HepG2 (cell line): Measurements from ENCODE around the gene LGALS1. TPM values are rescaled to one million over a fixed set of nuclear protein-coding genes. Genes with fewer than 3 reads are reported as not detected.

Experiments
- AGO2 ChIP-seq: fragments of 200-400 bp; formaldehyde crosslinking; optimal IDR thresholded peaks from 2 replicates; pipeline ENCODE3; 2017; ENCODE audit warnings: mild to moderate bottlenecking, low read depth, low read length, moderate library complexity
- CHD4 ChIP-seq: fragments of 200-600 bp; sonication (generic); IDR thresholded peaks from 2 replicates; pipeline ENCODE4 v1.7.0; 2017; ENCODE audit warnings: mild to moderate bottlenecking, low read length, borderline replicate concordance
- ETV6 ChIP-seq: sonication (generic); formaldehyde crosslinking; conservative IDR thresholded peaks from 2 replicates; pipeline ENCODE4 v1.4.0; 2020; ENCODE audit warnings: missing genetic modification reagents
- HIVEP1 ChIP-seq: sonication (generic); formaldehyde crosslinking; IDR thresholded peaks from 2 replicates; pipeline ENCODE4 v1.4.0; 2020; ENCODE audit warnings: mild to moderate bottlenecking, missing genetic modification reagents
- KLF12 ChIP-seq: sonication (generic); formaldehyde crosslinking; IDR thresholded peaks from 2 replicates; pipeline ENCODE4 v1.4.0; 2020; ENCODE audit warnings: missing genetic modification reagents, borderline replicate concordance
- SALL1 ChIP-seq: sonication (generic); formaldehyde crosslinking; IDR thresholded peaks from 2 replicates; pipeline ENCODE4 v1.8.0; 2022; ENCODE audit warnings: mild to moderate bottlenecking, missing genetic modification reagents
- SNAPC2 ChIP-seq: sonication (generic); formaldehyde crosslinking; IDR thresholded peaks from 2 replicates; pipeline ENCODE4 v1.8.1; 2022; ENCODE audit warnings: mild to moderate bottlenecking, missing genetic modification reagents
- SP5 ChIP-seq: IDR thresholded peaks from 2 replicates; pipeline ENCODE4 v1.6.1; 2016; ENCODE audit warnings: low read depth, borderline replicate concordance
- YY1 ChIP-seq: IDR thresholded peaks from 2 replicates; pipeline ENCODE4 v1.6.1; 2011; ENCODE audit warnings: low read length, low read depth, moderate library complexity, mild to moderate bottlenecking; ENCODE audit not compliant: insufficient read depth, insufficient replicate concordance
- ZBTB40 ChIP-seq, 2 experiments: fragments of 450-650 bp in 1 of 2; sonication (generic) in 1 of 2; formaldehyde crosslinking in 1 of 2; IDR thresholded peaks; 2 replicates each; pipeline versions ENCODE4 v1.6.1 to v1.8.0; 2016 to 2022; ENCODE audit warnings: antibody characterized with exemption in 1 of 2, mild to moderate bottlenecking in 1 of 2, missing genetic modification reagents in 1 of 2
- ZBTB7B ChIP-seq: sonication (generic); formaldehyde crosslinking; IDR thresholded peaks from 2 replicates; pipeline ENCODE4 v1.4.0; 2020; ENCODE audit warnings: missing genetic modification reagents
- ZFX ChIP-seq: sonication (generic); formaldehyde crosslinking; IDR thresholded peaks from 2 replicates; pipeline ENCODE4 v1.4.0; 2020; ENCODE audit warnings: mild to moderate bottlenecking, low read depth, missing genetic modification reagents, moderate library complexity
- ZNF768 ChIP-seq: sonication (generic); formaldehyde crosslinking; IDR thresholded peaks from 2 replicates; pipeline ENCODE4 v1.4.0; 2020; ENCODE audit warnings: missing genetic modification reagents
- polyA plus RNA-seq, 8 experiments: library from polyadenylated mRNA; depleted of rRNA in 3 of 8; stranded (reverse) in 7 of 8; unstranded in 1 of 8; fragments of >200 nt; fragmentation: Illumina TruSeq in 4 of 8; extraction: Trizol in 4 of 8; gene quantifications; 2 replicates each; pipeline versions ENCODE4 v1.2.1 to v1.2.3, GENCODE V29; 2011 to 2016; ENCODE audit warnings: low read depth in 4 of 8, missing spikeins in 1 of 8, mixed read lengths in 1 of 8; ENCODE audit not compliant: insufficient read depth in 1 of 8
- total RNA-seq, 5 experiments: library from RNA; depleted of rRNA; stranded (reverse); fragments of >200 nt; fragmentation: Illumina TruSeq; extraction: Trizol; gene quantifications; 2 replicates each; pipeline ENCODE4 v1.2.3, GENCODE V29; 2016; ENCODE audit warnings: low read depth in 1 of 5
- TF ChIP-seq, protein P1 (sequence below), 2 experiments: sonication (generic) in 1 of 2; formaldehyde crosslinking in 1 of 2; IDR thresholded peaks; 2 replicates each; pipeline versions ENCODE4 v1.4.0 to v1.6.1; 2018 to 2020; ENCODE audit warnings: missing genetic modification reagents in 2 of 2, borderline replicate concordance in 1 of 2, low read depth in 1 of 2, mild to moderate bottlenecking in 1 of 2, missing biosample characterization in 1 of 2
- TF ChIP-seq, protein P2 (sequence below): IDR thresholded peaks from 2 replicates; pipeline ENCODE4 v1.6.1; 2018; ENCODE audit warnings: missing genetic modification reagents, mild to moderate bottlenecking, missing compliant biosample characterization

LGALS1 gene
- total and polyA plus RNA-seq, 2 of the 13 experiments (the other 11 are each of a cell fraction or from before 2014, with no cell fraction given) = 103 to 858 TPM

DNA sequence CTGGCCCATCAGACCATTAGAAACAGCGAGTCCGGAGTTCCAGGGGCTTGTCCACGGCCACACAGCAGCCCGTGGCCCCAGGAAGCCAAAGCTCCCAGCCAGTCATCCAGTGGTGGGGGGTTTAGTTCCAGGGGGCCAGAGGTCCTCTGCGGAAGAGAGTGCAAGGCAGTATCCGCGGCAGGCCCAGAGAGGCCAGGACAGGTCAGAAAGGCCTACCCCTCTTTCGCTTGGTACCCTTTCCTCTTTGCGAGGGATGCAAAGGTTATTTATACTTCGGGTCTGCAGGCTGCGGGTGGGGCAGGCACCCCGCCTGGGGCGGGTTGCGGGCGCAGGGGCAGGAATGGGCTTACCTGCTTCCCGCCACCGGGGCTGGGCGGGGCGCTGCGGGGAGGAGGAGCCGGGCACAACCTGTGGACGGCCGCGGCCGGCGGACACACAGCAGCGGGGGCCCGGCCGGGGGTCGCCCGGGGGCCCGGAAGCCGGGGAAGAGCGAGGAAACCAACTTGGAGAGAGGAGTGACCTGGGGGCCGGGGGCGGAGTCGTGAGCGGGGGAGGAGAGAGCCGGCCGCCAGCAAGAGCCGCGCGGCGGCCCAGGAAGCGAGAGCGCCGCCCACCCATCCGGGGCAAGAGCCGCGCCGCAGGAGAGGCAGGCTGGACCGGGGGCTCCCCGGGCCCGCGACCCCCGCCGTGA, 36.2 kb upstream of the LGALS1 start, which contains the start of gene SH3BP1 (continued):
- TF ChIP-seq ETV6 (CRISPR knock-in tag) (no peak), AGO2 (peak; percentile 56), ZBTB40 (IDR thresholded peaks at IDR 0.05) (no peak), ZBTB40 (CRISPR knock-in tag; IDR thresholded peaks at IDR 0.05) (0 out of 2 replicates have a peak, but pooled peaks have one; percentile 46), YY1 (peak; percentile 26), ZBTB7B (peak; percentile 51; the same call in 1 of the 2 replicates), SNAPC2 (CRISPR knock-in tag) (no peak), ZNF768 (CRISPR knock-in tag) (peak; percentile 67; the same call in 1 of the 2 replicates), ZFX (CRISPR knock-in tag) (peak; percentile 53; the same call in 1 of the 2 replicates), KLF12 (CRISPR knock-in tag) (0 out of 2 replicates have a peak, but pooled peaks have one; percentile 21), SALL1 (CRISPR knock-in tag) (peak; percentile 38; the same call in 1 of the 2 replicates), HIVEP1 (CRISPR knock-in tag) (peak; percentile 58; the same call in 1 of the 2 replicates), SP5 (CRISPR knock-in tag) (peak; percentile 43; the same call in 1 of the 2 replicates), CHD4 (peak; percentile 43; the same call in 1 of the 2 replicates)
- TF ChIP-seq, protein P1, sequence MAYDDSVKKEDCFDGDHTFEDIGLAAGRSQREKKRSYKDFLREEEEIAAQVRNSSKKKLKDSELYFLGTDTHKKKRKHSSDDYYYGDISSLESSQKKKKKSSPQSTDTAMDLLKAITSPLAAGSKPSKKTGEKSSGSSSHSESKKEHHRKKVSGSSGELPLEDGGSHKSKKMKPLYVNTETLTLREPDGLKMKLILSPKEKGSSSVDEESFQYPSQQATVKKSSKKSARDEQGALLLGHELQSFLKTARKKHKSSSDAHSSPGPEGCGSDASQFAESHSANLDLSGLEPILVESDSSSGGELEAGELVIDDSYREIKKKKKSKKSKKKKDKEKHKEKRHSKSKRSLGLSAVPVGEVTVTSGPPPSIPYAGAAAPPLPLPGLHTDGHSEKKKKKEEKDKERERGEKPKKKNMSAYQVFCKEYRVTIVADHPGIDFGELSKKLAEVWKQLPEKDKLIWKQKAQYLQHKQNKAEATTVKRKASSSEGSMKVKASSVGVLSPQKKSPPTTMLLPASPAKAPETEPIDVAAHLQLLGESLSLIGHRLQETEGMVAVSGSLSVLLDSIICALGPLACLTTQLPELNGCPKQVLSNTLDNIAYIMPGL (CRISPR knock-in tag; IDR thresholded peaks at IDR 0.05; ENCODE audit: borderline replicate concordance in 1 of 2, low read depth in 1 of 2) = peak in 1 of 2 experiments; percentile 50; a peak in 2 of 4 replicates
- TF ChIP-seq, protein P2, sequence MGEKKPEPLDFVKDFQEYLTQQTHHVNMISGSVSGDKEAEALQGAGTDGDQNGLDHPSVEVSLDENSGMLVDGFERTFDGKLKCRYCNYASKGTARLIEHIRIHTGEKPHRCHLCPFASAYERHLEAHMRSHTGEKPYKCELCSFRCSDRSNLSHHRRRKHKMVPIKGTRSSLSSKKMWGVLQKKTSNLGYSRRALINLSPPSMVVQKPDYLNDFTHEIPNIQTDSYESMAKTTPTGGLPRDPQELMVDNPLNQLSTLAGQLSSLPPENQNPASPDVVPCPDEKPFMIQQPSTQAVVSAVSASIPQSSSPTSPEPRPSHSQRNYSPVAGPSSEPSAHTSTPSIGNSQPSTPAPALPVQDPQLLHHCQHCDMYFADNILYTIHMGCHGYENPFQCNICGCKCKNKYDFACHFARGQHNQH = 0 out of 2 replicates have a peak, but pooled peaks have one; percentile 7
